ENCODE results near the gene YIPF7. TPM values are rescaled to one million over a fixed set of nuclear protein-coding genes. Genes with fewer than 3 reads are reported as not detected.

YIPF7 gene
- polyA plus RNA-seq, 3 donors, result not detected

- intact Hi-C loops (cut with micrococcal nuclease), result no loop called here
- TF ChIP-seq CTCF (IDR thresholded peaks at IDR 0.05), result no peak
- WGBS (ENCODE audit: insufficient coverage), result 100% methylated on average over 1 of the region's 2 CpGs
Measured at GRCh38 chr4:44668526-44668925, 17.1 kb upstream of the YIPF7 start.

GRCh38 chr4:44663539-44664263, 12.3 kb upstream of the YIPF7 start:
- no peaks in the 10 kb centered on the region for H3K36me3 Mint-ChIP-seq
- Histone ChIP-seq H4K20me1 (ENCODE audit: insufficient read depth, low read length) (no peaks in the 10 kb centered on the region), H2AFZ (ENCODE audit: insufficient read depth, low read depth, low read length, poor library complexity, severe bottlenecking) (no peak overlapping the region), H3K36me3 (replicated peaks in 1 of 2; ENCODE audit: control insufficient read depth in 1 of 2, insufficient read depth in 2 of 2, low read length in 2 of 2) (no peaks in the 10 kb centered on the region), H3K9ac (ENCODE audit: insufficient read depth, low read length, poor library complexity, severe bottlenecking) (no peak overlapping the region), H3K4me1 (ENCODE audit: control insufficient read depth in 1 of 2, insufficient read depth in 2 of 2, low read length in 2 of 2) (no peaks in the 10 kb centered on the region), H3K79me2 (ENCODE audit: insufficient read depth, low read length) (no peaks in the 10 kb centered on the region), H3K9me3 (replicated peaks in 1 of 2; ENCODE audit: control insufficient read depth in 1 of 2, insufficient read depth in 1 of 2, low read length in 2 of 2) (no peaks in the 10 kb centered on the region), H3K4me3 (replicated peaks in 1 of 3; ENCODE audit: low read depth in 2 of 3, low read length in 3 of 3) (no peak overlapping the region), H3K4me2 (replicated peaks; ENCODE audit: extremely low read depth, low read length, poor library complexity, severe bottlenecking) (no peak overlapping the region), H3K27ac (ENCODE audit: low read depth in 1 of 2, low read length in 2 of 2) (no peak overlapping the region), H3K27me3 (ENCODE audit: control insufficient read depth in 2 of 2, insufficient read depth in 2 of 2, low read length in 2 of 2) (no peaks in the 10 kb centered on the region)
- WGBS (ENCODE audit: insufficient coverage), result 92% methylated on average over 14 of the region's 20 CpGs
- H3K27me3 Mint-ChIP-seq (ENCODE audit: low read depth in 3 of 3), result peaks cover 0 to 3% (median 0%) of the 10 kb centered on the region in 3 donors
- intact Hi-C loops (cut with micrococcal nuclease), result no loop called here
- H3K4me1 Mint-ChIP-seq, result peaks cover 11% of the 10 kb centered on the region
- no peak overlapping the region for H3K4me3 Mint-ChIP-seq
- H3K9me3 Mint-ChIP-seq, result peaks cover 0 to 4% (median 0%) of the 10 kb centered on the region in 7 donors
- no peak for TF ChIP-seq CTCF (IDR thresholded peaks at IDR 0.05)
- DNase-seq, result no peak
- no peak overlapping the region for H3K27ac Mint-ChIP-seq

More at GRCh38 chr4:44668526-44668925, 17.1 kb upstream of the YIPF7 start:
- Mint-ChIP-seq H3K27me3 (ENCODE audit: low read depth in 3 of 3) (peaks cover 0 to 11% (median 5%) of the 10 kb centered on the region in 3 donors), H3K4me1 (no peaks in the 10 kb centered on the region), H3K36me3 (no peaks in the 10 kb centered on the region), H3K4me3 (no peak overlapping the region), H3K27ac (no peak overlapping the region), H3K9me3 (no peaks in the 10 kb centered on the region)
- DNase-seq, result no peak
- Histone ChIP-seq H3K27ac (ENCODE audit: low read depth in 1 of 2, low read length in 2 of 2) (no peak overlapping the region), H4K20me1 (ENCODE audit: insufficient read depth, low read length) (no peaks in the 10 kb centered on the region), H3K4me2 (replicated peaks; ENCODE audit: extremely low read depth, low read length, poor library complexity, severe bottlenecking) (no peak overlapping the region), H3K27me3 (ENCODE audit: control insufficient read depth in 2 of 2, insufficient read depth in 2 of 2, low read length in 2 of 2) (no peaks in the 10 kb centered on the region), H3K4me1 (ENCODE audit: control insufficient read depth in 1 of 2, insufficient read depth in 2 of 2, low read length in 2 of 2) (no peaks in the 10 kb centered on the region), H2AFZ (ENCODE audit: insufficient read depth, low read depth, low read length, poor library complexity, severe bottlenecking) (no peak overlapping the region), H3K36me3 (replicated peaks in 1 of 2; ENCODE audit: control insufficient read depth in 1 of 2, insufficient read depth in 2 of 2, low read length in 2 of 2) (no peaks in the 10 kb centered on the region), H3K4me3 (replicated peaks in 1 of 3; ENCODE audit: low read depth in 2 of 3, low read length in 3 of 3) (no peak overlapping the region), H3K9ac (ENCODE audit: insufficient read depth, low read length, poor library complexity, severe bottlenecking) (no peak overlapping the region), H3K79me2 (ENCODE audit: insufficient read depth, low read length) (no peaks in the 10 kb centered on the region), H3K9me3 (replicated peaks in 1 of 2; ENCODE audit: control insufficient read depth in 1 of 2, insufficient read depth in 1 of 2, low read length in 2 of 2) (no peaks in the 10 kb centered on the region)
